BLaER1 (cell line): Measurements from ENCODE around the gene MAP6.

ENCODE experiments used
- H3K27ac ChIP-seq: shearing (Covaris generic); formaldehyde crosslinking; 2 replicates; pipeline ENCODE4 v1.8.1; 2022
- H3K27me3 ChIP-seq: shearing (Covaris generic); formaldehyde crosslinking; 2 replicates; pipeline ENCODE4 v1.8.1; 2022
- H3K36me3 ChIP-seq: shearing (Covaris generic); formaldehyde crosslinking; 2 replicates; pipeline ENCODE4 v1.8.1; 2022
- H3K4me1 ChIP-seq: shearing (Covaris generic); formaldehyde crosslinking; 2 replicates; pipeline ENCODE4 v1.8.1; 2022
- H3K4me2 ChIP-seq: shearing (Covaris generic); formaldehyde crosslinking; 2 replicates; pipeline ENCODE4 v1.8.1; 2022
- H3K4me3 ChIP-seq: shearing (Covaris generic); formaldehyde crosslinking; 2 replicates; pipeline ENCODE4 v1.8.1; 2022
- H3K9ac ChIP-seq: shearing (Covaris generic); formaldehyde crosslinking; 2 replicates; pipeline ENCODE4 v1.8.1; 2022
- H3K9me3 ChIP-seq: shearing (Covaris generic); formaldehyde crosslinking; 2 replicates; pipeline ENCODE4 v1.8.1; 2022
- H4K20me1 ChIP-seq: shearing (Covaris generic); formaldehyde crosslinking; 2 replicates; pipeline ENCODE4 v1.8.1; 2022
- Cebpa-rat ChIP-seq: shearing (Covaris generic); IDR thresholded peaks from 2 replicates; pipeline ENCODE4 v1.8.1; 2022

The MAP6 gene

DNA sequence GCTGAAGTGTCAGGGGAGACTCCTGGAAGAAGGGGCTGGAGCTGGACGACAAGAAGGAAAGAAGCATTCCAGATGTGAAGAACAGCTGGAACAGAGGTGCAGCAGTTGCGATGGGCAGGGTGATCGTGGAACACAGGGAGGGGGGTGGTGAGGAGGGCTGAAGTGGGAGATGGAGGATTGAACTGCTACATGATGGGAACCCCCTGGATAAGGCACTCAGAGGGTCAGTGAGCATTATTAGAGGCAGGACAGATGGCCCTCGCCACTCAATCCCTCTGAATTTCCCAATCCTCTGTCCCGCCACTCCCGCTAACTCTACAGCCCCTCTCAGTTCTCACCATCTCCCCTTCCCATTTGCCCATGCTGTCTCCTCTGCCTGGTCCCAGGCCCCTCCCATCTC, 92.8 kb downstream of the MAP6 start:
- no peak for TF ChIP-seq Cebpa-rat
- Histone ChIP-seq H3K36me3 (peaks cover 34% of the 10 kb centered on the region), H3K27ac (0 out of 2 replicates have a peak overlapping the region, but pooled peaks have one; percentile 7), H3K4me2 (peak overlapping the region; percentile 55), H3K9ac (no peak overlapping the region), H3K4me1 (peaks cover 36% of the 10 kb centered on the region), H3K9me3 (no peaks in the 10 kb centered on the region), H3K4me3 (no peak overlapping the region), H3K27me3 (no peaks in the 10 kb centered on the region), H4K20me1 (no peaks in the 10 kb centered on the region)

GRCh38 chr11:75574698-75575602, 93.9 kb downstream of the MAP6 start:
- no peak for TF ChIP-seq Cebpa-rat
- H4K20me1 ChIP-seq, result no peaks in the 10 kb centered on the region

GRCh38 chr11:75572744-75573143, 96.1 kb downstream of the MAP6 start:
- Histone ChIP-seq H4K20me1 (no peaks in the 10 kb centered on the region), H3K4me2 (no peak overlapping the region), H3K36me3 (peaks cover 67% of the 10 kb centered on the region), H3K9me3 (no peaks in the 10 kb centered on the region), H3K4me1 (peaks cover 21% of the 10 kb centered on the region), H3K27me3 (no peaks in the 10 kb centered on the region), H3K27ac (no peak overlapping the region), H3K9ac (no peak overlapping the region), H3K4me3 (no peak overlapping the region)
- TF ChIP-seq Cebpa-rat, result no peak

More at GRCh38 chr11:75574698-75575602, 93.9 kb downstream of the MAP6 start:
- no peaks in the 10 kb centered on the region for H3K27me3 ChIP-seq
- H3K9me3 ChIP-seq, result no peaks in the 10 kb centered on the region
- peaks cover 45% of the 10 kb centered on the region for H3K36me3 ChIP-seq
- H3K27ac ChIP-seq, result no peak overlapping the region
- no peak overlapping the region for H3K4me3 ChIP-seq
- peaks cover 29% of the 10 kb centered on the region for H3K4me1 ChIP-seq
- no peak overlapping the region for H3K9ac ChIP-seq
- no peak overlapping the region for H3K4me2 ChIP-seq

- TF ChIP-seq Cebpa-rat, result no peak
- no peak overlapping the region for H3K9ac ChIP-seq
- no peak overlapping the region for H3K4me2 ChIP-seq
- H3K9me3 ChIP-seq, result no peaks in the 10 kb centered on the region
- H4K20me1 ChIP-seq, result 0 out of 2 replicates have a peak, but pooled peaks cover under 1% of the 10 kb centered on the region
- H3K27me3 ChIP-seq, result no peaks in the 10 kb centered on the region
- H3K36me3 ChIP-seq, result peaks cover 78% of the 10 kb centered on the region
- no peak overlapping the region for H3K4me3 ChIP-seq
- H3K27ac ChIP-seq, result no peak overlapping the region
- H3K4me1 ChIP-seq, result peaks cover 16% of the 10 kb centered on the region
These were observed 97.2 kb downstream of the MAP6 start for GRCh38 chr11:75571625-75572024.

GRCh38 chr11:75570559-75571139, 98.2 kb downstream of the MAP6 start:
- Histone ChIP-seq H3K36me3 (peaks cover 88% of the 10 kb centered on the region), H3K9ac (no peak overlapping the region), H3K4me2 (no peak overlapping the region), H3K4me3 (no peak overlapping the region), H3K9me3 (no peaks in the 10 kb centered on the region), H4K20me1 (peaks cover 10% of the 10 kb centered on the region; the same call in 1 of the 2 replicates), H3K27ac (no peak overlapping the region), H3K27me3 (no peaks in the 10 kb centered on the region), H3K4me1 (peaks cover 14% of the 10 kb centered on the region)
- TF ChIP-seq Cebpa-rat, result no peak

DNA sequence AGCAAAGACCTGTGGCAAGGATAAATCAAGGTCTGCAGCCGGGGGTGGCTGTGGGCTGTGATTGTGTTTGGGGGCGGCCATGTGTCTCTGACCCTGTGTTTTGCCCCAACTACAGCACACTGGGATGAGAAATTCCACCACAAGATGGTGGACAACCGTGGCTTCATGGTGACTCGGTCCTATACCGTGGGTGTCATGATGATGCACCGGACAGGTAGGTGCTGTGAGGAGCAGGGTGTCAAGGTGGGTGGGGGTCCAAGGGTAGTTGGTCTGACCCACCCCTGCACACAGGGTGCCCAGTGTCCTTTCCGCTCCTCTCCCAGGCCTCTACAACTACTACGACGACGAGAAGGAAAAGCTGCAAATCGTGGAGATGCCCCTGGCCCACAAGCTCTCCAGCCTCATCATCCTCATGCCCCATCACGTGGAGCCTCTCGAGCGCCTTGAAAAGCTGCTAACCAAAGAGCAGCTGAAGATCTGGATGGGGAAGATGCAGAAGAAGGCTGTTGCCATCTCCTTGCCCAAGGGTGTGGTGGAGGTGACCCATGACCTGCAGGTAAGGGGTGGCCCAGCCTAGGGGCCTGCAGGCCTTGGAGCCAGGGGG, 100.1 kb downstream of the MAP6 start:
- no peak overlapping the region for H3K27ac ChIP-seq
- peaks cover 17% of the 10 kb centered on the region; the same call in 1 of the 2 replicates for H4K20me1 ChIP-seq
- no peak for TF ChIP-seq Cebpa-rat
- H3K9ac ChIP-seq, result no peak overlapping the region
- H3K4me3 ChIP-seq, result no peak overlapping the region
- peaks cover 88% of the 10 kb centered on the region for H3K36me3 ChIP-seq
- H3K4me1 ChIP-seq, result peaks cover 27% of the 10 kb centered on the region
- H3K4me2 ChIP-seq, result no peak overlapping the region
- H3K27me3 ChIP-seq, result no peaks in the 10 kb centered on the region
- no peaks in the 10 kb centered on the region for H3K9me3 ChIP-seq

DNA sequence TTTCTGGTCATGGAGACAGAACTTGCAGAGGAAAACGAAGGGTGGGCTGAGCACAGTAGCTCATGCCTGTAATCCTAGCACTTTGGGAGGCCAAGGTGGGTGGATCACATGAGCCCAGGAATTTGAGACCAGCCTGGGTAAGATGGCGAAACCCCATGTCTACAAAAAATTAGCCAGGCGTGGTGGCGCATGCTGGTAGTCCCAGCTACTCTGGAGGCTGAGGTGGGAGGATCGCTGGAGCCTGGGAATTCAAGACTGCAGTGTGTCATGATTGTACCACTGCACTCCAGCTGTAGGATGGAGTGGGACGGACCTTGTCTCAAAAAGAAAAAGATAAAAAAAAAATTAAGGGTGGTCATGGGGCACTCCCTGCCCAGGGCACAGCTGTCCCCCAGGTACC, 100.9 kb downstream of the MAP6 start:
- Histone ChIP-seq H3K27ac (no peak overlapping the region), H3K36me3 (peaks cover 81% of the 10 kb centered on the region)
- TF ChIP-seq Cebpa-rat, result no peak

DNA sequence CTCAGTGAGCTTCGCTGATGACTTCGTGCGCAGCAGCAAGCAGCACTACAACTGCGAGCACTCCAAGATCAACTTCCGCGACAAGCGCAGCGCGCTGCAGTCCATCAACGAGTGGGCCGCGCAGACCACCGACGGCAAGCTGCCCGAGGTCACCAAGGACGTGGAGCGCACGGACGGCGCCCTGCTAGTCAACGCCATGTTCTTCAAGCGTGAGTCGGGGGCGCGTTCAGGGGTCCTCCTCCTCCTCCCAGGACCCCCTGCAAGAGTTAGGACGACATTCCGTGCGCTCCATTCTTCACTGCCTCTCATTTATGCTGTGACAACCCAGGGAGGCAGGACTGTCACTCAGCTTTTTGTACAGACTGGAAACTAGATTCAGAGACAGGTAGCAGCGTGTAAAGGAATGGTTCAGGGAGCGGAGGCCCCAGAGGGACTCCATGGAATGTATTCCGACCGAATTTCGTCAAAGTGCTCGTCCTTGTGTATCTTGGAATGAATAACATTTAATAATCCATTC, 102.0 kb downstream of the MAP6 start:
- Histone ChIP-seq H3K4me1 (peaks cover 37% of the 10 kb centered on the region), H3K27me3 (no peaks in the 10 kb centered on the region), H4K20me1 (peaks cover 17% of the 10 kb centered on the region; the same call in 1 of the 2 replicates), H3K9ac (no peak overlapping the region), H3K27ac (no peak overlapping the region), H3K4me3 (no peak overlapping the region), H3K9me3 (no peaks in the 10 kb centered on the region), H3K36me3 (peaks cover 69% of the 10 kb centered on the region), H3K4me2 (no peak overlapping the region)
- no peak for TF ChIP-seq Cebpa-rat

More for the DNA sequence above, 100.9 kb downstream of the MAP6 start:
- Histone ChIP-seq H3K27me3 (no peaks in the 10 kb centered on the region), H3K4me1 (peaks cover 34% of the 10 kb centered on the region), H3K9me3 (no peaks in the 10 kb centered on the region), H3K9ac (no peak overlapping the region), H4K20me1 (peaks cover 17% of the 10 kb centered on the region; the same call in 1 of the 2 replicates), H3K4me3 (no peak overlapping the region), H3K4me2 (no peak overlapping the region)

DNA sequence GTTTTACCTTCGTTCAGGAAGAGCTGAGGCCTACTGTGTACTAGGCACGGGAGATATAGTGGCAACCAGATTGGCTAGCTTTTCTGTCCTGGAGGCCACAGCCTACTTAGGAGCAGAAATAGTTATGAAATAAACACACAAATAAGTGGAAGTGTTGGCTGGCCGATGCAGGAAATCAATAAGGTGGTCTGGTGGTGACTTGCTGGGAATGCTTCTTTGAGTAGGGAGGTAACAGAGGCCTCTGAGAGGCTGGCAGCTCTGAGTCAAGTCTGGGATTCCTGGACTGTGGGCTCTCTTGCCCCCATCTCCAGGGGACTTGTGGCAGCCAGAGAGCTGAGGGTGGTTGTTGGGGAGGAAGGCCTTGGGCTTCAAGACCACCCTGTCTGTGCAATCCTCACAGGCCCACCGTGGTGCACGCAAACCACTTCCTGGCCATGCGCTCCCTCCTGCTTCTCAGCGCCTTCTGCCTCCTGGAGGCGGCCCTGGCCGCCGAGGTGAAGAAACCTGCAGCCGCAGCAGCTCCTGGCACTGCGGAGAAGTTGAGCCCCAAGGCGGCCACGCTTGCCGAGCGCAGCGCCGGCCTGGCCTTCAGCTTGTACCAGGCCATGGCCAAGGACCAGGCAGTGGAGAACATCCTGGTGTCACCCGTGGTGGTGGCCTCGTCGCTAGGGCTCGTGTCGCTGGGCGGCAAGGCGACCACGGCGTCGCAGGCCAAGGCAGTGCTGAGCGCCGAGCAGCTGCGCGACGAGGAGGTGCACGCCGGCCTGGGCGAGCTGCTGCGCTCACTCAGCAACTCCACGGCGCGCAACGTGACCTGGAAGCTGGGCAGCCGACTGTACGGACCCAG, 102.7 kb downstream of the MAP6 start:
- TF ChIP-seq Cebpa-rat, result no peak
- Histone ChIP-seq H4K20me1 (peaks cover 17% of the 10 kb centered on the region; the same call in 1 of the 2 replicates), H3K27me3 (no peaks in the 10 kb centered on the region), H3K4me1 (peaks cover 44% of the 10 kb centered on the region), H3K9me3 (no peaks in the 10 kb centered on the region), H3K36me3 (peaks cover 62% of the 10 kb centered on the region), H3K27ac (peak overlapping the region; percentile 49; the same call in 1 of the 2 replicates), H3K4me2 (peak overlapping the region; percentile 95), H3K4me3 (no peak overlapping the region), H3K9ac (no peak overlapping the region)
